GF-D8 (cell line): ENCODE results near the gene CCDC77.

Experiments
- DNase-seq: peaks from one replicate; lab custom pipeline; 2025; lab: John Stamatoyannopoulos, UW

The CCDC77 gene

GRCh38 chr12:452667-453210, 51.3 kb downstream of the CCDC77 start:
- no peak for DNase-seq

- no peak for DNase-seq
Observed at GRCh38 chr12:454833-455232, 53.4 kb downstream of the CCDC77 start.

- DNase-seq: no peak
Observed at GRCh38 chr12:455821-456220, 54.4 kb downstream of the CCDC77 start.

- DNase-seq: no peak
Observed at GRCh38 chr12:457676-458075, 56.2 kb downstream of the CCDC77 start.

- DNase-seq: no peak
Observed at GRCh38 chr12:459050-459429, 57.6 kb downstream of the CCDC77 start.

GRCh38 chr12:459430-460258, 58.2 kb downstream of the CCDC77 start, which contains the start of gene B4GALNT3:
Gene B4GALNT3, plus strand, starts transcription at chr12:459939. Its CDS starts 438 bp downstream, at chr12:460377.
- DNase-seq: no peak

- DNase-seq: no peak
Observed at GRCh38 chr12:460261-461230, 59.1 kb downstream of the CCDC77 start.

- no peak for DNase-seq
Observed at GRCh38 chr12:461425-461824, 60.0 kb downstream of the CCDC77 start.

- no peak for DNase-seq
Observed at GRCh38 chr12:462936-463705, 61.7 kb downstream of the CCDC77 start.

GRCh38 chr12:464484-465267, 63.2 kb downstream of the CCDC77 start:
- no peak for DNase-seq

- DNase-seq: no peak
Observed at GRCh38 chr12:466039-466438, 64.6 kb downstream of the CCDC77 start.

- DNase-seq: no peak
Observed at GRCh38 chr12:466762-467161, 65.3 kb downstream of the CCDC77 start.

GRCh38 chr12:467591-467990, 66.1 kb downstream of the CCDC77 start:
- DNase-seq: no peak

- DNase-seq: no peak
Observed at GRCh38 chr12:468671-469389, 67.4 kb downstream of the CCDC77 start.

- DNase-seq: no peak
Observed at GRCh38 chr12:470133-470532, 68.7 kb downstream of the CCDC77 start.

- no peak for DNase-seq
Observed at GRCh38 chr12:473198-473597, 71.8 kb downstream of the CCDC77 start.

GRCh38 chr12:473863-474577, 72.6 kb downstream of the CCDC77 start:
- DNase-seq: no peak

GRCh38 chr12:475286-475685, 73.8 kb downstream of the CCDC77 start:
- DNase-seq: no peak

- no peak for DNase-seq
Observed at GRCh38 chr12:479161-479560, 77.7 kb downstream of the CCDC77 start.
